ENCODE measurements around the gene CDON.

Gene CDON

GRCh38 chr11:125933030-125933813, 129.4 kb downstream of the CDON start:
- TF ChIP-seq NFIC (IDR thresholded peaks at IDR 0.05) = no peak
- TF ChIP-seq REST (IDR thresholded peaks at IDR 0.05; ENCODE audit: low read depth) = no peak
- TF ChIP-seq ZBTB7A (IDR thresholded peaks at IDR 0.05; ENCODE audit: low read depth) = no peak
- TF ChIP-seq YY1 (IDR thresholded peaks at IDR 0.05; ENCODE audit: low read depth) = no peak
- TF ChIP-seq RAD21 (IDR thresholded peaks at IDR 0.05; ENCODE audit: low read depth) = no peak
- TF ChIP-seq CREB1 (IDR thresholded peaks at IDR 0.05; ENCODE audit: low read depth) = no peak
- no peak for TF ChIP-seq FOXM1 (IDR thresholded peaks at IDR 0.05; ENCODE audit: borderline replicate concordance, low read depth)
- TF ChIP-seq CEBPB (IDR thresholded peaks at IDR 0.05) = no peak
- TF ChIP-seq EP300 (IDR thresholded peaks at IDR 0.05; ENCODE audit: borderline replicate concordance) = no peak
- TF ChIP-seq TAF1 (IDR thresholded peaks at IDR 0.05; ENCODE audit: low read depth) = no peak
- TF ChIP-seq TCF12 (IDR thresholded peaks at IDR 0.05; ENCODE audit: low read depth) = no peak
- no peak for TF ChIP-seq MAX (IDR thresholded peaks at IDR 0.05)
- no peak for TF ChIP-seq TEAD4 (IDR thresholded peaks at IDR 0.05)

GRCh38 chr11:125932301-125932700, 130.4 kb downstream of the CDON start:
- TF ChIP-seq RAD21 (IDR thresholded peaks at IDR 0.05; ENCODE audit: low read depth) (no peak), TEAD4 (IDR thresholded peaks at IDR 0.05) (no peak), REST (IDR thresholded peaks at IDR 0.05; ENCODE audit: low read depth) (no peak), ZBTB7A (IDR thresholded peaks at IDR 0.05; ENCODE audit: low read depth) (no peak), EGR1 (IDR thresholded peaks at IDR 0.05) (no peak), CEBPB (IDR thresholded peaks at IDR 0.05) (no peak), MAX (IDR thresholded peaks at IDR 0.05) (no peak), TCF12 (IDR thresholded peaks at IDR 0.05; ENCODE audit: low read depth) (no peak), TAF1 (IDR thresholded peaks at IDR 0.05; ENCODE audit: low read depth) (no peak)

- TF ChIP-seq RAD21 (IDR thresholded peaks at IDR 0.05; ENCODE audit: low read depth) = no peak
These were observed 131.0 kb downstream of the CDON start for GRCh38 chr11:125931668-125932067.

GRCh38 chr11:125931116-125931515, 131.6 kb downstream of the CDON start:
- TF ChIP-seq FOXM1 (IDR thresholded peaks at IDR 0.05; ENCODE audit: borderline replicate concordance, low read depth) (no peak), CEBPB (IDR thresholded peaks at IDR 0.05) (no peak), USF1 (IDR thresholded peaks at IDR 0.05) (no peak), YY1 (IDR thresholded peaks at IDR 0.05; ENCODE audit: low read depth) (no peak), TAF1 (IDR thresholded peaks at IDR 0.05; ENCODE audit: low read depth) (no peak), RAD21 (IDR thresholded peaks at IDR 0.05; ENCODE audit: low read depth) (no peak), MAX (IDR thresholded peaks at IDR 0.05) (no peak), TEAD4 (IDR thresholded peaks at IDR 0.05) (no peak), REST (IDR thresholded peaks at IDR 0.05; ENCODE audit: low read depth) (no peak), EP300 (IDR thresholded peaks at IDR 0.05; ENCODE audit: borderline replicate concordance) (no peak), NFIC (IDR thresholded peaks at IDR 0.05) (no peak), TCF12 (IDR thresholded peaks at IDR 0.05; ENCODE audit: low read depth) (no peak)

GRCh38 chr11:125930076-125930450, 132.6 kb downstream of the CDON start:
- TF ChIP-seq RAD21 (IDR thresholded peaks at IDR 0.05; ENCODE audit: low read depth) (no peak), ZBTB7A (IDR thresholded peaks at IDR 0.05; ENCODE audit: low read depth) (no peak), TCF12 (IDR thresholded peaks at IDR 0.05; ENCODE audit: low read depth) (no peak), YY1 (IDR thresholded peaks at IDR 0.05; ENCODE audit: low read depth) (no peak), NFIC (IDR thresholded peaks at IDR 0.05) (no peak), MAX (IDR thresholded peaks at IDR 0.05) (no peak), FOXM1 (IDR thresholded peaks at IDR 0.05; ENCODE audit: borderline replicate concordance, low read depth) (no peak), USF1 (IDR thresholded peaks at IDR 0.05) (no peak), TAF1 (IDR thresholded peaks at IDR 0.05; ENCODE audit: low read depth) (no peak), CREB1 (IDR thresholded peaks at IDR 0.05; ENCODE audit: low read depth) (no peak), EP300 (IDR thresholded peaks at IDR 0.05; ENCODE audit: borderline replicate concordance) (no peak), CEBPB (IDR thresholded peaks at IDR 0.05) (no peak), REST (IDR thresholded peaks at IDR 0.05; ENCODE audit: low read depth) (no peak)

Measured in Ishikawa (cell line).